Brain microvascular endothelial cell (primary cell): Measurements from ENCODE around the gene CDHR5.

Source experiments
- DNase-seq: peaks from one replicate; pipeline ENCODE4 v3.0.0-alpha.2; 2020
- H3K27ac ChIP-seq: fragments of 250-450 bp; sonication (Bioruptor Pico); 2 replicates; pipeline ENCODE4 v1.5.1; 2020; ENCODE audit warnings: mild to moderate bottlenecking, moderate library complexity
- H3K27me3 ChIP-seq: fragments of 250-450 bp; sonication (Bioruptor Pico); replicated peaks from 2 replicates; pipeline ENCODE4 v1.5.1; 2020; ENCODE audit warnings: mild to moderate bottlenecking
- H3K36me3 ChIP-seq: fragments of 250-450 bp; sonication (Bioruptor Pico); replicated peaks from 2 replicates; pipeline ENCODE4 v1.5.1; 2020; ENCODE audit warnings: mild to moderate bottlenecking
- H3K4me3 ChIP-seq: 2 replicates; pipeline ENCODE4 v1.5.1; 2011; ENCODE audit warnings: low read depth, mild to moderate bottlenecking, control low read depth, low read length, moderate library complexity
- CTCF ChIP-seq: IDR thresholded peaks from 2 replicates; pipeline ENCODE4 v1.5.1; 2011; ENCODE audit warnings: low read depth, mild to moderate bottlenecking, moderate library complexity, low read length, control low read depth, inconsistent platforms; ENCODE audit errors: missing control alignments
- in situ Hi-C: cut with HindIII; loops from 2 replicates; pipeline ENCODE4 v1.10.0; 2017; ENCODE audit warnings: low sequenced_read_pairs, low pct_ligation_motif_present

CDHR5 gene

GRCh38 chr11:607020-607780 is 17.6 kb downstream of the CDHR5 start:
- Histone ChIP-seq H3K27ac (no peak overlapping the region), H3K27me3 (no peaks in the 10 kb centered on the region), H3K36me3 (peaks cover 82% of the 10 kb centered on the region), H3K4me3 (no peak overlapping the region)
- in situ Hi-C loops, result no loop called here
- no peak for TF ChIP-seq CTCF
- no peak for DNase-seq

DNA sequence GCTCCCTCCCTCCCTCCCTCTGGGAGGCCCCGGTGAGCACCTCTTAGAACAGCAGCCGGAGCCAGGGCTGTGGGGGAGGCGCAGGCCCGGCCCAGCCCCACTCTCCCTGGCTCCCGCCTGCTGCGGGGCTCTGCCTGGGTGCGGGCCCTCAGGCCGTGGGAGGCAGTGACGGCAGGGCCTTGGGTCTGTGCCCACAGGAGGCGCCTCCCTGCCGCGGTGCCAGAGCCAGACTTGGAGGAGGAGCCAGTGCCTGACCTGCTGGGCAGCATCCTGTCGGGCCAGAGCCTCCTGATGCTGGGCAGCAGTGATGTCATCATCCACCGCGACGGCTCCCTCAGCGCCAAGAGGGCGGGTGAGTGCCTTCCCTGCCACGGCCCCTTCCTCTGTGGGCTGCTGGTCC is 18.5 kb downstream of the CDHR5 start:
- Histone ChIP-seq H3K36me3 (peaks cover 81% of the 10 kb centered on the region), H3K27me3 (no peaks in the 10 kb centered on the region), H3K4me3 (no peak overlapping the region), H3K27ac (no peak overlapping the region)
- no peak for TF ChIP-seq CTCF
- no peak for DNase-seq
- in situ Hi-C loops, result no loop called here

GRCh38 chr11:605286-606129 is 19.2 kb downstream of the CDHR5 start:
- in situ Hi-C loops, result no loop called here

DNA sequence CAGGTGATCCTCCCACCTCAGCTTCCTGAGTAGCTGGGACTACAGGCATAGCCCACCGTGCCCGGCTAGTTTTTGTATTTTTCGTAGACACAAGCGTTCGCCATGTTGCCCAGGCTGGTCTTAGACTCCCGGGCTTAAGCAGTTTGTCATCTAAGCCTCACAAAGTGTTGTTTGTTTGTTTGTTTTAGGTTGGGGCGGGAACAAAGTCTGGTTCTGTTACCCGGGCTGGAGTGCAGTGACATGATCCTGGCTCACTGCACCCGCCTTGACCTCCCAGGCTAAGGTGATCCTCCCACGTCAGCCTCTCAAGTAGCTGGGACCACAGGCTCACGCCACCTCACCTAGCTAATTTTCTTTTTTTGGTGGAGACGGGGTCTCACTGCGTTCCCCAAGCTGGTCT is 21.6 kb downstream of the CDHR5 start:
- in situ Hi-C loops, result no loop called here
- Histone ChIP-seq H3K4me3 (no peak overlapping the region), H3K27me3 (no peaks in the 10 kb centered on the region), H3K27ac (no peak overlapping the region), H3K36me3 (peaks cover 77% of the 10 kb centered on the region)
- DNase-seq, result no peak
- TF ChIP-seq CTCF, result no peak

More at GRCh38 chr11:605286-606129, 19.2 kb downstream of the CDHR5 start:
- Histone ChIP-seq H3K27me3 (no peaks in the 10 kb centered on the region), H3K27ac (no peak overlapping the region), H3K4me3 (no peak overlapping the region), H3K36me3 (peaks cover 80% of the 10 kb centered on the region)
- TF ChIP-seq CTCF, result no peak
- no peak for DNase-seq

DNA sequence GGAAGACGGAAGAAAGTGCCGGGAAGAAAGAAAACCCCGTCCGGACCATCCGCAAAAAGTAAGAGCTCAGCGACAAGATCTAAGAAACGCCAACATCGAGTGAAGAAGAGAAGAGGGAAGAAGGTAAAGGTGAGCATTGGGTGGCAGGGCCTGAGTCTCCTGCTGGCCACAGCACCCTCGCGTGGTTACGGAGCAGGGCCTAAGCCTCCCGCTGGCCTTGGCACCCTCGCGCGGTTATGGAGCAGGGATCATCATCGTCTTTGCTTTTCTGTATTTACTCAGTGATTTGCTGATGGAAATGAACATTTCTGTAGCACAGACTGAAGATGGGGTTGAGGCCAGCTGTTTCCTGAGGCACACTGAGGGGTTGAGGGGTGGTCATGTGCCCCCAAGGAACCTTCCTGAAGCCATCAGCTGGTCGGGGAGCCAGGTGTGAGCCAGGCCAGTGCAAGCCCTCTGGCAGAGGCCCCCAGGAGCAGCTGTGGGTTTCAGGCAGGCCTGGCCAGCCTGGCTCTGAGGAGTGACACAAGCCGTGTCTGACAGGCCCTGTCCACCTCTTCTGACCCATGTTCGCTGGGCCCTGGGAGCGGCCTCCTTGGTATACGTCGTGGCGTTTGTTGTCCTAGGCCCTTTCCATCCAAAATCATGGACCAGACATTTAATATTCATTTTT is 23.0 kb downstream of the CDHR5 start:
- no peak for TF ChIP-seq CTCF
- Histone ChIP-seq H3K27me3 (no peaks in the 10 kb centered on the region), H3K4me3 (no peak overlapping the region), H3K27ac (no peak overlapping the region), H3K36me3 (peaks cover 72% of the 10 kb centered on the region)
- no peak for DNase-seq
- in situ Hi-C loops, result no loop called here
